Effector memory CD8-positive, alpha-beta T cell (primary cell): ENCODE results near the gene OR1J4.
"Not testable (repeated sequence)": the region's sequence is repeated elsewhere in the genome, so short reads cannot be mapped to it uniquely, and the experiment has no call there.

ENCODE experiments used
- ATAC-seq: fragments of 150-1000 bp; cut with Tn5 transposase; replicated peaks from 2 replicates; pipeline ENCODE4 v1.10.0; 2021; ENCODE audit warnings: mild to moderate bottlenecking, moderate library complexity
- DNase-seq, 3 experiments: peaks; one replicate each; pipeline ENCODE4 v3.0.0; 2021
- H3K27ac Mint-ChIP-seq, 2 donors: one replicate each; pipeline ENCODE4 v1.8.0; 2022; ENCODE audit warnings: mild to moderate bottlenecking in 2 of 2, mixed read lengths in 2 of 2, moderate library complexity in 2 of 2
- H3K27me3 Mint-ChIP-seq, 2 donors: one replicate each; pipeline ENCODE4 v1.8.0; 2022; ENCODE audit warnings: mixed read lengths in 2 of 2
- H3K36me3 Mint-ChIP-seq: one replicate; pipeline ENCODE4 v1.8.0; 2022; ENCODE audit warnings: mild to moderate bottlenecking, moderate library complexity, mixed read lengths; ENCODE audit not compliant: insufficient read depth
- H3K4me1 Mint-ChIP-seq, 2 donors: one replicate each; pipeline ENCODE4 v1.8.0; 2022; ENCODE audit warnings: low read depth in 2 of 2, mixed read lengths in 2 of 2
- H3K4me3 Mint-ChIP-seq, 2 donors: one replicate each; pipeline ENCODE4 v1.8.0; 2022; ENCODE audit warnings: mild to moderate bottlenecking in 2 of 2, mixed read lengths in 2 of 2, moderate library complexity in 2 of 2
- H3K9me3 Mint-ChIP-seq, 2 donors: one replicate each; pipeline ENCODE4 v1.8.0; 2022; ENCODE audit warnings: mixed read lengths in 2 of 2
- total RNA-seq, 9 experiments: gene quantifications; one replicate each; lab custom pipeline; 2026; lab: John Stamatoyannopoulos, UW

OR1J4 gene, protein sequence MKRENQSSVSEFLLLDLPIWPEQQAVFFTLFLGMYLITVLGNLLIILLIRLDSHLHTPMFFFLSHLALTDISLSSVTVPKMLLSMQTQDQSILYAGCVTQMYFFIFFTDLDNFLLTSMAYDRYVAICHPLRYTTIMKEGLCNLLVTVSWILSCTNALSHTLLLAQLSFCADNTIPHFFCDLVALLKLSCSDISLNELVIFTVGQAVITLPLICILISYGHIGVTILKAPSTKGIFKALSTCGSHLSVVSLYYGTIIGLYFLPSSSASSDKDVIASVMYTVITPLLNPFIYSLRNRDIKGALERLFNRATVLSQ
- total RNA-seq = 0 to 0.21 (median 0) reads per million in 9 experiments

GRCh38 chr9:122518841-122519240 lies at the start of gene OR1J4:
OR1J4 (plus strand) TSS chr9:122519141; CDS start chr9:122519141, 0 bp downstream.
- Mint-ChIP-seq H3K4me1 (no peaks in the 10 kb centered on the region), H3K36me3 (no peaks in the 10 kb centered on the region), H3K9me3 (no peaks in the 10 kb centered on the region), H3K27ac (no peak within 1 kb of the TSS), H3K27me3 (peaks cover 17 to 29% of the 10 kb centered on the region in 2 donors), H3K4me3 (no peak within 1 kb of the TSS)
- no peak for DNase-seq
- no peak for ATAC-seq

- Mint-ChIP-seq H3K9me3 (no peaks in the 10 kb centered on the region), H3K36me3 (no peaks in the 10 kb centered on the region), H3K27ac (no peak overlapping the region), H3K27me3 (peaks cover 56 to 65% of the 10 kb centered on the region in 2 donors), H3K4me1 (no peaks in the 10 kb centered on the region), H3K4me3 (no peak overlapping the region)
- ATAC-seq (no peak), DNase-seq (no peak)
Observed at GRCh38 chr9:122474561-122474960, 44.4 kb upstream of the OR1J4 start.

GRCh38 chr9:122475717-122476116 lies 43.2 kb upstream of the OR1J4 start:
- ATAC-seq = no peak
- H3K9me3 Mint-ChIP-seq = no peaks in the 10 kb centered on the region
- no peak overlapping the region for H3K27ac Mint-ChIP-seq
- no peaks in the 10 kb centered on the region for H3K36me3 Mint-ChIP-seq
- peaks cover 50 to 62% of the 10 kb centered on the region in 2 donors for H3K27me3 Mint-ChIP-seq
- no peaks in the 10 kb centered on the region for H3K4me1 Mint-ChIP-seq
- no peak overlapping the region for H3K4me3 Mint-ChIP-seq
- DNase-seq = no peak

DNA sequence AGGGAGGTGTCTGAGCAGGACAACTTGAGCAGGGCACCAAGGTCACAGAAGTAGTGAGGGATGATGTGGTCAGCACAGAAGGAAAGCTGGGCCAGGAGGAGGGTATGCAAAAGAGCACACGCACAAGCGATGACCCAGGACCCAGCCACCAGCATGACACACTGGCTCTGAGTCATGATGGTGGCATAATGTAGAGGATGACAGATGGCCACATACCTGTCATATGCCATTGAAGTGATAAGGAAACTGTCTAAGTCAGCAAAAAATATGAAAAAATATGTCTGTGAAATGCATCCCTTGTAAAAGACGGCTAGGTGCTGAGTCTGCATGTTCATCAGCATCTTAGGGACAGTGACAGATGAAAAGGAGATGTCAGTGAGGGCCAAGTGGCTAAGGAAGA lies 41.6 kb upstream of the OR1J4 start:
- DNase-seq (no peak), ATAC-seq (no peak)
- Mint-ChIP-seq H3K9me3 (no peaks in the 10 kb centered on the region), H3K4me1 (no peaks in the 10 kb centered on the region), H3K4me3 (no peak overlapping the region), H3K36me3 (no peaks in the 10 kb centered on the region), H3K27ac (no peak overlapping the region), H3K27me3 (peaks cover 60 to 62% of the 10 kb centered on the region in 2 donors)

- no peak for DNase-seq
- Mint-ChIP-seq H3K27me3 (peaks cover 60% of the 10 kb centered on the region in 2 donors), H3K4me3 (no peak within 1 kb of the TSS), H3K36me3 (no peaks in the 10 kb centered on the region), H3K4me1 (no peaks in the 10 kb centered on the region), H3K27ac (no peak within 1 kb of the TSS), H3K9me3 (no peaks in the 10 kb centered on the region)
- ATAC-seq = no peak
Observed at GRCh38 chr9:122477826-122478225, 41.1 kb upstream of the OR1J4 start, which contains the start of gene OR1J1. OR1J1 (minus strand) TSS chr9:122477926; CDS start chr9:122477926, 0 bp downstream.

GRCh38 chr9:122479062-122479461 lies 39.9 kb upstream of the OR1J4 start:
- no peaks in the 10 kb centered on the region for H3K36me3 Mint-ChIP-seq
- H3K27ac Mint-ChIP-seq = no peak overlapping the region
- no peak overlapping the region for H3K4me3 Mint-ChIP-seq
- H3K9me3 Mint-ChIP-seq = no peaks in the 10 kb centered on the region
- H3K4me1 Mint-ChIP-seq = no peaks in the 10 kb centered on the region
- ATAC-seq (no peak), DNase-seq (no peak)
- peaks cover 50 to 58% of the 10 kb centered on the region in 2 donors for H3K27me3 Mint-ChIP-seq

DNA sequence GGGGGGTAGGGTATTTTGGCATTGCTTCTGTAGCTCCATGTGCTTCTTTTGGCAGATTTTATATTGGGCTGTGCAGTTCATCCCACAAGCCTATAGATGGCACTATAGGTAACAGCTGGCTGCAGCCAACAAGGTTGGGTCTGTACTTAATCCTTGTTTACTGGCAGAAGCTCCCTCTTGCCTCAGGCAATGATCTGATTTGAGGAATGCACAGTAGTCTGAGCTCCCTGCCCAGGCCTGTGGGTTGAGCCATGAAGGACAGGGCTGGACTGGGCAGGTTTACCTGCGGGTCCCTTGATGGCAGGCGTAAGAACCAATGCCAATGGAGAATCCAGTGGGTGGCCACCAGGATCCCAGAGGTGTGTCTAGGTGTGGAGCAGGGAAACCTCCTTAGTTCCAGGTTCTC lies 20.1 kb upstream of the OR1J4 start:
- peaks cover 50 to 51% of the 10 kb centered on the region in 2 donors for H3K27me3 Mint-ChIP-seq
- no peaks in the 10 kb centered on the region for H3K4me1 Mint-ChIP-seq
- no peaks in the 10 kb centered on the region for H3K36me3 Mint-ChIP-seq
- ATAC-seq = peak; percentile 37
- no peak overlapping the region for H3K27ac Mint-ChIP-seq
- peak in 2 of 3 experiments; percentile 13 to 17 for DNase-seq
- no peaks in the 10 kb centered on the region for H3K9me3 Mint-ChIP-seq
- no peak overlapping the region for H3K4me3 Mint-ChIP-seq

- ATAC-seq = no peak
- Mint-ChIP-seq H3K36me3 (no peaks in the 10 kb centered on the region), H3K9me3 (no peaks in the 10 kb centered on the region), H3K4me3 (no peak overlapping the region), H3K27me3 (peaks cover 27 to 45% of the 10 kb centered on the region in 2 donors), H3K4me1 (no peaks in the 10 kb centered on the region), H3K27ac (no peak overlapping the region)
- no peak for DNase-seq
Observed at GRCh38 chr9:122506964-122507363, 12.0 kb upstream of the OR1J4 start.

DNA sequence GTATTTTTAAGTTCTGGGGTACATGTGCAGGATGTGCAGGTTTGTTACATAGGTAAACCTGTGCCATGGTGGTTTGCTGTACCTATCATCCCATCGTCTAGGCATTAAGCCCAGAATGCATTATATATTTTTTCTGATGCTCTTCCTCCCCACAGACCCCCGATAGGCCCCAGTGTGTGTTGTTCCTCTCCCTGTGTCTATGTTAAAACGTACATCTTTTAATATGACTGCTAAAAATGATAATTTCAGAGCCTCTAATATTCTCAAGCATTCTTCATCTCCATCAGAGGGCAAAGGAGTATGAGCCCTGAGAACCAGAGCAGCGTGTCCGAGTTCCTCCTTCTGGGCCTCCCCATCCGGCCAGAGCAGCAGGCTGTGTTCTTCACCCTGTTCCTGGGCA lies 8.4 kb upstream of the OR1J4 start, which contains the start of gene OR1J2:
OR1J2 (plus strand) TSS at position 301 of the 400 bp plus-strand sequence; CDS start at position 301, 0 bp downstream.
- H3K9me3 Mint-ChIP-seq = no peaks in the 10 kb centered on the region
- H3K36me3 Mint-ChIP-seq = no peaks in the 10 kb centered on the region
- DNase-seq = no peak
- H3K4me3 Mint-ChIP-seq = no peak within 1 kb of the TSS
- H3K4me1 Mint-ChIP-seq = no peaks in the 10 kb centered on the region
- no peak for ATAC-seq
- H3K27ac Mint-ChIP-seq = no peak within 1 kb of the TSS
- H3K27me3 Mint-ChIP-seq = peaks cover 34 to 39% of the 10 kb centered on the region in 2 donors

DNA sequence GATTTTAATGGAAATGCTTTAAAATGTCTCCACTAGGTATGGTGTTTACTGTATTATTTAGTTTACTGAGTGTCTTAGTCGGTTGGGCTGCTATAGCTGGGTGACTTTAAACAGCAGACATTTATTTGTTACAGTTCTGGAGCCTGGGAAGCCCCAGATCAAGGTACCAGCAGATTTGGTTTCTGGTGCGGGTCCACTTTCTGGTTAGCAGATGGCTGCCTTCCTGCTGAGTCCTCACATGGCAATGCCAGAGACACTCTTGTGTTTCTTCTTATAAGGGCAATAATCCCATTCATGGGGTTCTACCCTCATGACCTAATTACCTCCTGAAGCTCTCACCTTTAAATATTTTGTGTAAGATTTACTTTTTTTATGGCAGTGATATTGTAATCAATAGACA lies 715 bp upstream of the OR1J4 start:
- H3K36me3 Mint-ChIP-seq = no peaks in the 10 kb centered on the region
- H3K4me1 Mint-ChIP-seq = no peaks in the 10 kb centered on the region
- H3K4me3 Mint-ChIP-seq = no peak overlapping the region
- H3K9me3 Mint-ChIP-seq = no peaks in the 10 kb centered on the region
- H3K27ac Mint-ChIP-seq = no peak overlapping the region
- H3K27me3 Mint-ChIP-seq = peaks cover 13 to 23% of the 10 kb centered on the region in 2 donors
- DNase-seq (no peak), ATAC-seq (no peak)

DNA sequence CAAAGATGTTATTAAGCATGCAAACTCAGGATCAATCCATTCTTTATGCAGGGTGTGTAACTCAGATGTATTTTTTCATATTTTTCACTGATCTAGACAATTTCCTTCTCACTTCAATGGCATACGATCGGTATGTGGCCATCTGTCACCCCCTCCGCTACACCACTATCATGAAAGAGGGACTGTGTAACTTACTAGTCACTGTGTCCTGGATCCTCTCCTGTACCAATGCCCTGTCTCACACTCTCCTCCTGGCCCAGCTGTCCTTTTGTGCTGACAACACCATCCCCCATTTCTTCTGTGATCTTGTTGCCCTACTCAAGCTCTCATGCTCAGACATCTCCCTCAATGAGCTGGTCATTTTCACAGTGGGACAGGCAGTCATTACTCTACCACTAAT lies 435 bp downstream of the OR1J4 start:
- peaks cover 22 to 27% of the 10 kb centered on the region in 2 donors for H3K27me3 Mint-ChIP-seq
- H3K4me1 Mint-ChIP-seq = no peaks in the 10 kb centered on the region
- H3K4me3 Mint-ChIP-seq = no peak overlapping the region
- ATAC-seq (no peak), DNase-seq (no peak)
- H3K9me3 Mint-ChIP-seq = no peaks in the 10 kb centered on the region
- H3K36me3 Mint-ChIP-seq = no peaks in the 10 kb centered on the region
- H3K27ac Mint-ChIP-seq = no peak overlapping the region

- no peak overlapping the region for H3K4me3 Mint-ChIP-seq
- no peaks in the 10 kb centered on the region for H3K4me1 Mint-ChIP-seq
- no peaks in the 10 kb centered on the region for H3K36me3 Mint-ChIP-seq
- DNase-seq = no peak
- H3K27ac Mint-ChIP-seq = peak overlapping the region in 1 of 2 donors; percentile 42
- no peaks in the 10 kb centered on the region for H3K9me3 Mint-ChIP-seq
- H3K27me3 Mint-ChIP-seq = peaks cover 47 to 48% of the 10 kb centered on the region in 2 donors
- ATAC-seq = no peak
Observed at GRCh38 chr9:122526602-122527001, 7.7 kb downstream of the OR1J4 start.

DNA sequence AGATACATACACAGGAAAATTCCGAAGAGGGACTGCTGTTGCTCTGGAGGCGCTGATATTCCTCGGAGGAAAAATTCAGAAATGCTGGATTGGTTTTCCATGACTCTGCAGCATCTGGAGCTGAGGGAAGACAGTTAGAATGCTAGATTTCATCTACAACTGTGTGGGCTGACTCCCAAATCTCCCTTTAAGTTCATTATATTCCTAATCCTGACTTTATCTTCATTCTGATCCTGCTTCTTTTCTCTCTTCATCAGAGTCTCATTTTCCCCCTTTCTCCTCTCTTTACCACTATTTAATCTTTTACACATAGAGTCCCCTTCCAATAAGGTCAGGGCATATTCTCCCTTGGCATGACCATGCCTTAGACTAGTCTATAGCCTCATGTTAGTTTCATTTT lies 8.3 kb downstream of the OR1J4 start, which contains the start of gene OR1N1:
OR1N1 (minus strand) TSS at position 101 of the 400 bp plus-strand sequence; CDS start at position 101, 0 bp downstream.
- DNase-seq = no peak
- H3K36me3 Mint-ChIP-seq = no peaks in the 10 kb centered on the region
- ATAC-seq = no peak
- H3K9me3 Mint-ChIP-seq = no peaks in the 10 kb centered on the region
- H3K4me3 Mint-ChIP-seq = no peak within 1 kb of the TSS
- no peaks in the 10 kb centered on the region for H3K4me1 Mint-ChIP-seq
- peak within 1 kb of the TSS in 1 of 2 donors; percentile 42 for H3K27ac Mint-ChIP-seq
- H3K27me3 Mint-ChIP-seq = peaks cover 50 to 53% of the 10 kb centered on the region in 2 donors

DNA sequence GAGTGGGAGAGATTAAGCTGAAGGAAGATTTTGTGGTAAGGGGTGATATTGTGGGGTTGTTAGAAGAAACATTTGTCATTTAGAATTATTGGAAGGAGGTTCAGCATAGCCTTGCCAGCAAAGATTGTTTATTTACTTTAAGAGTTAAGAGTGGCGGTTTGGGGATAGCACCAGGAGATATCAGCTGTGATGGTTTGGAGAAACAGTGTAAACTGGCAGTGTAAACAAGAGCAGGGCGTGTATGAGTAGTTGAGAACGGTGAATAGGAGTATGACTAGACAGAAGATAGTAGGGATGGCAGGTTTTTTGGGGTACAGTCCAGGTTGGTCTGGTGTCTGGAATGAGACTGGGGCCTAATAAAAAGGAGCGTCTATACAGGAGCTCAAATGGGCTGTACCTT lies 12.2 kb downstream of the OR1J4 start:
- not testable (repeated sequence) for H3K9me3 Mint-ChIP-seq, H3K36me3 Mint-ChIP-seq, DNase-seq, H3K27ac Mint-ChIP-seq, H3K4me1 Mint-ChIP-seq, ATAC-seq, H3K4me3 Mint-ChIP-seq
- peaks cover 58 to 66% of the 10 kb centered on the region in 2 donors for H3K27me3 Mint-ChIP-seq
